8988T (cell line): ENCODE measurements around the gene BIRC7.
"Not testable (repeated sequence)": the region's sequence is repeated elsewhere in the genome, so short reads cannot be mapped to it uniquely, and the experiment has no call there.

ENCODE experiments used
- DNase-seq: peaks from one replicate; pipeline ENCODE4 v3.0.0; 2011

The BIRC7 gene

GRCh38 chr20:63208346-63208909 is 27.3 kb upstream of the BIRC7 start:
- no peak for DNase-seq

GRCh38 chr20:63210011-63210605 is 25.6 kb upstream of the BIRC7 start:
- no peak for DNase-seq

DNA sequence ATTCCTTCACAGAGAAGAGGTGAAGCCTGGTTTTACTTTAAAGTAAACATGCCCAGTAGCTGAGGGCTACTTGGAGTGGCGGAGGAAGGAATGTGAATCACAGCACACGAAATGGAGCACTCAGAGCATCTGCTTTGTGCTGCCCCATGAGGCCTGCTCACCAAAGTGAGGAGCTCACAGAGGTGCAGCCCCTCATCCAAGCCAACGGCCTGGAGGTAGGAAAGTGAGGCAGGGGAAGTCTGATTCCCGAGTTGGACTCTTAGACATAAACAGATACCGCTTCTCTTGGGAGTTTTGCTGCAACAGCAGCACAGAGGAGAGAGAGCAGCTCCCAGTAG is 23.3 kb upstream of the BIRC7 start:
- DNase-seq = no peak

DNA sequence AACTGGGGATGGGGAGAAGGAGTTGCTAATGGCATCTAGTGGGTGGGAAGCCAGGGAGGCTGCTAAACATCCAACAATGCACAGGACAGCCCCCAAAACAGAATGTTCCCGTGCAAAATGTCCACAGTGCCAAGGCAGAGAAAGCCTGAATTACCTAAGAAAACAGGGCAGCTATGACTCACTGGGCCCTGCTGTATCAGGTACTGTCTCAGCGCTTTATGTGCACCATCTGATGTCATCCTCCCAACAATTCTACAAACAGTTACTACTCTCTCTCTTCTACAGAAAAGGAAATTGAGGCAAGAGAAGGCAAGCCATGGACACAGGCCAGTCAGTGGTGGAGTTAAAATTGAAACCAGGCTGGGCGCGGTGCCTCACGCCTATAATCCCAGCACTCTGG is 22.9 kb upstream of the BIRC7 start:
- DNase-seq = no peak

- no peak for DNase-seq
These were observed 21.2 kb upstream of the BIRC7 start for GRCh38 chr20:63214514-63214913.

- DNase-seq = peak; percentile 95
These were observed 20.3 kb upstream of the BIRC7 start for GRCh38 chr20:63215101-63216040.

DNA sequence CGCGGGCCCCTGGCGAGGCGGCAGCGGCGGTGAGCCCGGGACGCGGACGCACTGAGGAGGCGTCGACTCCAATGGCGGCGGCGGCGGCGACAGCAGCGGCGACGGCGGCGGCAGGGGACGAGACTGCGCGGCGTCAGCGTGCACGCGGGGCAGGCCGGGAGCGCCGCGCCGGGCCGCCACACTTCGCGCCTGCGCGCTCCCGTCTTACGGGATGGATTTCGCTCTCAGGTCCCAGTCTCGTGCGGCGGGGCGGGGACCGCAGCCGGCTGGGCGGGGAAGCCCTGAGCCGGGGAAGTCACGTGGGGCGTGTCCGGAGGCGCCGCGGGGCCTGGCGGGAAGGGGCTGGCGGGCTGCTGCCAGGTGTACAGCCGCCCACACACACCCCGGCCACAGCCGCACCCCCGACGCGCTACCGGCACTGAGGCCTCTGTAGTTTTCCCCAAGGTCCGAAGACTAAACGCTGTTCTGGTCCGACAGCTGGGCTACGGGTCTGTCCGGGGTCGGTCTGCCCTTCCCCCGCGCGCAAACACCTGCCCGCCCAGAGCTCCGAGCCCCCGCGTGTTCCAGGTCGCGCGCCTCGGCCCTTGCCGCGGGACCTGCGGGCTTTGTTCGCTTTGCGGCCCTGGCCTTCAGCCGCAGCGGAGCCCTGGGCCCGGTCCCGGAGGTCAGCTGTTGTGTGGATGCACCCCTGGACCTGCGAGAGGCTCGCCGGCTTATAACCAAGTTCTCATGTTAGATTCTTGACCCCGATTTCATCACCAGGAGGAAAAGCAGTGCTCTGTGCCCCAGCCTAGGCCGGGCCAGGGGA is 19.5 kb upstream of the BIRC7 start, which contains the start of gene YTHDF1:
Gene YTHDF1, minus strand, starts transcription at position 91 of the 808 bp plus-strand sequence. CDS start 239 bp downstream, outside the sequence.
- DNase-seq = peak; percentile 100

DNA sequence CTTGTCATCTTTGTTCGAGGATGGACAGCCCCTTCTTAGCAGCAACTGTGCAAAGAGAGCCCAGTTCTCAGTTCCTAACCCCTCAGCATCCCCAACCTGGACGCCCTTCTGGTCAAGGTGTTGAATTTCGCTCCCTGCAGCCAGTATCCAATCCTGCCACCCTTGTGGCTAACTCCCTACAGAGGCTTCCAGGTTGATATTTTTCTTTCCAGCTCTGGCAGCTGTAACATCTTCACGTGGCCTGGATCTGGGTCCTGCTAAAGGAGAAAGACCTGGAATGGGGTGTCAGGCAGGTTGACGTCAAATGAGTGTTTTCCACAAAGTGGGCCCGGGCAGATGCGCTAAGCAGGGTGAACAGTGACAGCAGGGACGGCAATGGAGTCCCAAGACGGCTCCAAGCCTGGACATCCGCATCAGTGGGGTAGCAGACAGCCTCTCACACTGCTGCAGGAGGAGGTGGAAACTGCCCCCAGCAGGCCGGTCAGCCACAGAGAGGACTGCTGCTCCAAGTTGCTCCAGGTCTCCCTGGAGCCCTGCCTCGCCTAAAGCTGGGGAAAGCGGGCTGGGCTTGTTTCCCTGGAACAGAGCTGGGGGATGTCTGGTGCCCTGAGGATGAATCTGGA is 18.7 kb upstream of the BIRC7 start:
- no peak for DNase-seq

DNA sequence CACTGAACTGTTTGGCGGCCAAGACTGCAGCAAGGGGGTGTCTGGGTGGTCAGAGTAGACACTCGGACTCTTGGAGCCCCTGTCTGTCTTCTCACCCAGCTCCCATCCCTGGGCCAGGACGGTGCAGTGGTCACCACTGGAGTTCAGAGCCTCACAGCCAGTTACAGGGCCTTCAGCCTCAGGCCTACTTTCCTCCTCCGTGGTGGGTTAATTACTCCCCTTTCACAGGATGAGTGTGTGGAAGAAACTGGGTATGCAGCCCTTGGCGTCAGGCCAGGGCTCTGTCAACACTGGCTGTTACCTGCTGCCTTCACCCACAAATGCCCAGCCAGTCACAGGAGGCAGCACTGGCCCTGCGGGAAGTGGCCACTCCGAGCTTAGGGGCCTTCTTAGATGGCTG is 18.0 kb upstream of the BIRC7 start:
- no peak for DNase-seq

DNA sequence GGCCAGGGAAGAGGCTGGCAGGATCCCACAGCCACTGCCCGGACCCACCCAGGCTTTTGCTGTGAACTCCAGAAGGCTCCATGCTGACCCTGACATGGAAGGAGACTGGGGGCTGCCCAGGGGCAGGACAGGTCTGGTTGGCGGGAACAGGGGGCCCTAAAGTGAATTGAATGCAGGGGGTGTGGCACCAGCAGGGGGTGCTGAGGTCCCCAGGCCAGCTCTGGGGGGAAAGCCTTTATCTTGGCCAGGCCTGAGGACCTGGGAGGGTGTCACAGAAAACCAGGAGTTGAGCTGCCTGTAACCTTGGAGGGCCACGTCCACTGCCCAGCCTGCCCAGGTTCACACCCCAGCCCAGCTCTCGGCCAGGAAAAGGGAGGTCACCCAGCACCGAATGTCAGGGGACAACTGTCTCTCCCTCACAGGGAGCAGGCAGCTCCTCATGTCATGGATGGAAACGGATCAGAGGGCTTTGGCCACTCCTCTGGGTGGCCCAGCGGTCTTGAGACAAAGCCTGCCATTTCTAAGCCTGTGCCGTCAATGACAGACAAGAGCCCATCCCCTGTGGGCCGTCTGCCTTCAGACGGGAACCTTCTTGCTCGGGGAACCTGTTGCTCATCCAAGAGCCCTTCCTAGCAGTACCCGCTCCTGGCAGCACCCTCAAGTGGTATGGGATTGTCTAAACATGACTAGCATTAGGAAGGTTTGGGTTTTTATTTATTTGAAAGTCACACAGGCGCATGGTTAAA is 16.8 kb upstream of the BIRC7 start:
- DNase-seq = no peak

- no peak for DNase-seq
These were observed 16.3 kb upstream of the BIRC7 start for GRCh38 chr20:63219447-63219821.

GRCh38 chr20:63219866-63220521 is 15.7 kb upstream of the BIRC7 start:
- no peak for DNase-seq

- no peak for DNase-seq
These were observed 14.9 kb upstream of the BIRC7 start for GRCh38 chr20:63220696-63221399.

DNA sequence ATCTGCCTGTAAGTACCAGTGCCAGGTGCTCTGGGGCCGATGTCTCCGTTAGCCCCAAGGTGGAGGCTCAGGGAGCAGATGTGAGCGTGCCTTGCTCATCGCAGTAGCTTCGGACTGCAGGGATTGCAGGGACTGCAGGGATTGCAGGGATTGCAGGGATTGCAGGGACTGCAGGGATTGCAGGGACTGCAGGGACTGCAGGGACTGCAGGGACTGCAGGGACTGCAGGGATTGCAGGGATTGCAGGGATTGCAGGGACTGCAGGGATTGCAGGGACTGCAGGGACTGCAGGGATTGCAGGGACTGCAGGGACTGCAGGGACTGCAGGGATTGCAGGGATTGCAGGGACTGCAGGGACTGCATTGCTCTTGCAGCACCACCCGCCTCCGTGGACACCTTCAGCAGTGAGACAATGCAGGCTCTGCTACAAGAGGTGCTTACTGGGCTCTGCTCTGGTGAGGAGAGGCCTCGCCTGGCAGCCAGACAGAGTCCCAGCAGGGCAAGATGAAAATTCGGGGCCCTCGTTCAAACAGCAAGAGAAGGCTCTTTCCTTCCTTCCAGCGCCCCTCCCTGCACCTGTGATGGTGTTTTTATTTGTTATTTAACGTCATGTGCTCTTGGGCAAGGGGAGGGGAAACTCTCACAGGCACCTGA is 14.2 kb upstream of the BIRC7 start:
- DNase-seq = not testable (repeated sequence)

DNA sequence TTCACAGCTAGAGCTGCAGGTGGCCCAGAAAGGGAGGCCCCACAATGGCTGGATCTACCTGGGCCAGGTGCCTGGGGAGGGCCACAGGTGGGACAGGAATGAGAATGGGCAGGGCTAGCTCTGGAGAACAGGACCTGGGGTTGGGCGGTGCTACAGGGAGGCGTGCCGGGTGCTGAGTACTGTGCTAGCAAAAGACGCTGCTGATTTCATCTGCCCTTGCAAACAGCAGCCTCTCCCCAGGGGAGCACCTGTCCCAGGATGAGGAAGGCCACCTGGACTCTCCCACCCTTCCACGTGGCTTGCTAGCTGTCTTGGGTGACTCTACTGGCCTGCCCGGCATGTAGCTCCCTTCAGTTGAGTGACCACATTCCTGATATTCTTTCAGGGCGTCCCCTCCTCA is 13.2 kb upstream of the BIRC7 start:
- no peak for DNase-seq

- DNase-seq = no peak
These were observed 12.4 kb upstream of the BIRC7 start for GRCh38 chr20:63223121-63223825.

DNA sequence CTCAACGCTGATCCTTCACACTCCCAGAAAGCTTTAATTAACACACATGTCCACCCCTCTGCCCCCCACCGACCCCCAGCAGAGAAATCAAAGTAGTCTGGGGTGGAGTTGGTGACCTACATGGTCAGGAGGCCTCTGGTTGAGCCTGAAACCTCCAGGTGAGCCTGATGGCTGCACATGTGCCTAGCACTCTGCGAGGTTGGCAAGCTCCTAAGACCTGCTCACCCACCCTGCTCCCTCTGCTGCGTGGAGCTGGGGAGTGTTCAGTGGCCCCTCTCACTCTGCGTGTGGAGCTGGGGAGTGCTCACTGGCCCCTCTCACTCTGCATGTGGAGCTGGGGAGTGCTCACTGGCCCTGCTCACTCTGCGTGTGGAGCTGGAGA is 11.9 kb upstream of the BIRC7 start:
- no peak for DNase-seq

- DNase-seq = no peak
These were observed 11.2 kb upstream of the BIRC7 start for GRCh38 chr20:63224412-63225081.

- DNase-seq = no peak
These were observed 10.6 kb upstream of the BIRC7 start for GRCh38 chr20:63225082-63225454.
